Endometrial microvascular endothelial cells (primary cell): ENCODE measurements around the gene RAPGEF3. TPM values are rescaled to one million over a fixed set of nuclear protein-coding genes. Genes with fewer than 3 reads are reported as not detected.

Experiments used
- in situ Hi-C: cut with HindIII; loops from 2 replicates; pipeline ENCODE4 v1.10.0; 2017; ENCODE audit warnings: low sequenced_read_pairs, low pct_unique_long_range_greater_than_20kb; ENCODE audit errors: inconsistent ontology term
- total RNA-seq: library from RNA; depleted of rRNA; stranded (reverse); fragments of >200 nt; gene quantifications from one replicate; pipeline ENCODE4 v1.2.3, GENCODE V29; 2015; ENCODE audit errors: inconsistent ontology term

RAPGEF3 gene
- total RNA-seq, 1 donor from 2014 or later = 27.8 TPM

DNA sequence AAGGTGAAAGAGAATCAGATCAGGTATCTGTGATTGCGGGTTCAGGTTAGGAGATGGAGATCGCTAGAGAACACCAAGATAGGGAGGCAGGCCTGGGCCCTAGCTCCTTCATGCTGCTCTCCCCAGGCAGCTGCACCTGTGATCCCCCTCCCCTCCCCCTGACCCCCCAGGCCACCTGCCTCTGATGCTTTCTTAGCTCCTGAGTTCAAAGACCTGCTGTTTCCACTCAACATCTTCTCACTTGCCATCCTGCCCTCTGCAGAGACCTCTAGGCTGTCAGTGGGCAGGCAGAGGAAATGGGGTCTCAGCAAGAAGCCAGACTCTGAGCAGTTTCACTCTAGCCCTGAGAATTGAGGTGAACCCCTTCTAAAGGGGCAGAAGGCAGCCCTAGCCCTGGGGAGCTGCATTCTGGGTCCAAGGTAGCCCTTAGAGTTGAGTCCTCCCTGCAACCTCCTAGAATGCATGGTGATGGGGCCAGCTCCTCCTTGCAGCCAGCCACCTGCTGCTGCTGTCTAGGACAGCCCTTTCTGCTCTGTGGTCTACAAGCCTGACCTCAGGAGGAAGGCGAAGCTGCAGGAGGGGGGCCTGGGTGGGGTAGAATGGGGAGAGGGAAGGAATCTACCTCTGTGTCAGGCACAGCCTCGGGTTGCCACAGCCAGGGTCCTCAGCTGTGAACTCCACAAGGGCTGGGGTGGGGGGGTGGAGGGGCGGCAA lies 8.0 kb upstream of the RAPGEF3 start:
- in situ Hi-C loops = no loop called here

DNA sequence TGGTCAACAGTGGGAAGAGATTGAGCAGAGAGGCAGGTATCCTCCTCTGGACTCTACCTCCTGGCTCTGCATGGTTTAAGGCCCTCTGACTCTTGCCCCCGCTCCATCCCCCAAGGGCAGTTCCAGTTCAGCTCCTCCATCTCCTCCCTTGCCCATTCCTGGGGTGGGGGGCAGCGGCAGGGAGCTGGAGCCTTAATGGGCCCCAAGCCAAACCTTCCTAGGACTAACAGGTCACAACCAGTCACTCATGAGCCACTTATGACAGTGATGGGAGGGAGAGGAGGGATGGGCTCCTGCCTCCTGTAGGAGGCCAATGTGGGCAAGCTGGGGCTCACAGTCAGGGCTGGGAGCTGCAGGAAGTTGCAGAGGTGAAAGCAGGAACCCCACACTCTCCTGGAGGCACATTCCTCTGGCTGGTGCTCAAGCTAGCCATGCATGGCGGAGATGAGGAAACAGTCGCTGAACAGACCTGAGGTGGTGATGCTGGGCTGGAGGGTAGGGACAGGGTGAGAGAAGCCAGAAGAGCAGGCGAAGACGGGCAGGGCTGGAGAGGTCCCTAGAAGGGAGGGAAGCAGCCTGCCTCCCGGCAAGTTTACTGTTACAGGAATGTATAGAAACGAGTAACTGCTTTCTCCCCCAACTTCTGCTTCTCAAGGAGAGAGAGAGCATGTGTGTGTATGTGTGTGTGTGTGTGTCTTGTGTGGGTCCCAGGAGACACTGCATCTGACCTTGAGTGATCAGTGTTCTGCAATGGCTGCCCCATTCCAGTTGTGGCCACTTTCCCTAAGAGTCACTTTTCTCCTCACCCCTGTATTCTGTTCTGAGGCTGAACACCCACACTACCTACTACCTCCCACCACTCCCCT lies 5.0 kb upstream of the RAPGEF3 start:
- in situ Hi-C loops = no loop called here

DNA sequence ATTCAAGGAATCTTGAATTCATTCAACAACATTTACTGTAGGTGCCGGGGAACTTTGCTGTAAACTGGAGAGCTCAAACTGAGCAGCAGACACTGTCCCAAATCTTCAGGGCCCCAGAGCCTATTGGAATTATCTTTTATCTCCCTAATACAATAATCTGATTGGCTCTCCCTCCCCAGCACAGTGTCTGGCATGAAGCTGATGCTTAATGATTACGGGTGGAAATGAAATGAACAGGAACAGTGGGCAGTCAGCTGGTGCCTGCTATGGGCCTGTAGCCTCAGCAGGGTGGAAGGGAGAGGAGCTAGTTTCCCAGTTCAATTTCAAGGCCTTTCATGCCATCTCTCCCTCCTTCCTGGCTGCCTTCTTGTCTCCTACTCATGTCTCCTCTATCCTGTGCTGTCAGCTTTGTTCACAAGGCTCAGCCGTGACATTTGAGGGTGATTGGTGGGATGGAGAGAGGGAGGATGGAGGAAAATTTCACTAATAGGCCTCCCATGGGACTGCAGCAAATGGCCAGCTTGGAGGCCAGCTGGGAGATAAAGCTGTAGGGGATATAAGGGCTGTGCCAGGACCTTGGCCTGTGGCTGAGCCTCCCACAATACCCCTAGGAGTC lies 4.3 kb upstream of the RAPGEF3 start:
- in situ Hi-C loops = no loop called here

DNA sequence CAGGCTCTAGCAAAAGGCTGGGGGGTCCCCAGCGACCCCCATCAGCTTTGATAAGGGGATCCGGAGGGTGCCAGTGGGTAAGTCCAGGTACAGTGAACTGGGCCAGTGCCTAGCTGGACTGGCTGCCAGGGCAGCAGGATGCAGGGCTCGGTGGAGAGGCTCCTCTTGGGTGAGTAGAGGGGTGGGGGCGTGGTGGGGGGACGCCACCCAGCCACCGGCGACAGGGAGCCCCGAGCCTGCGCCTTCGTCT lies 171 bp downstream of the RAPGEF3 start:
- in situ Hi-C loops = no loop called here

DNA sequence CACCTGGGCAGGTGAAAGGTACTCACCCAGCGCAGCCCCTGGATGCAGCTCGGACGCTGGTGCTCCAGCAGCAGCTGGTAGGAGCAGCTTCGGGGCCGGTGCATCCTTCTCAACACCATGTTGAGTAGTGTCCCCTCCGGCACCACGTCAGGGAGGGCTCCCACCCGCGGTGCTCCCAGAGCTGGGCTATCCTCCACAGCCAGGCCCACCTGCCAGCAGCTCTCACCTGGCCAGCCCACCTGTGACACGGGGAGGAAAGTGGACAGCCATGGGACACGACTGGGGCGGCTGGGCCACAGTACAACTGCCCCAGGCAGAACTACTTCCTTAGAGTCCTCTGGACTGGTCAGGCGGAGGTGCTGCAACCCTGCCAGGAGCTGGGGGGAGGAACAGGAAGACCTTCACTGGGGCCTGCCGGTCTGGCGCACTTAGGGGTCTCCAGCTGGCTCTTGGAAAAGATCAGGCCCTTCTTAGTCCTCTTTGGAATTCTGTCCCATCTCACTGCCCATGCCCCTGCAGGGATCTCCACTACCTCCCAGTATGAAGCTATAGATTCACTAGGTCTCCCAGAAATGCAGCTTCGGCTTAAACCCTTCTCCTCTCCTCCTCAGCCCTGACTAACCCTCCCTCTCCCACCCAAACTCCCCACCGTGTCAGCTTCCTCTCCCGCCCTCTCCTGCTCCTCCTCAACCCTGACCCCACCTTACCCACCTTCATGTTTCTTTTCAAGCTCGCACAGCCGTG lies 668 bp downstream of the RAPGEF3 start:
- in situ Hi-C loops = no loop called here

DNA sequence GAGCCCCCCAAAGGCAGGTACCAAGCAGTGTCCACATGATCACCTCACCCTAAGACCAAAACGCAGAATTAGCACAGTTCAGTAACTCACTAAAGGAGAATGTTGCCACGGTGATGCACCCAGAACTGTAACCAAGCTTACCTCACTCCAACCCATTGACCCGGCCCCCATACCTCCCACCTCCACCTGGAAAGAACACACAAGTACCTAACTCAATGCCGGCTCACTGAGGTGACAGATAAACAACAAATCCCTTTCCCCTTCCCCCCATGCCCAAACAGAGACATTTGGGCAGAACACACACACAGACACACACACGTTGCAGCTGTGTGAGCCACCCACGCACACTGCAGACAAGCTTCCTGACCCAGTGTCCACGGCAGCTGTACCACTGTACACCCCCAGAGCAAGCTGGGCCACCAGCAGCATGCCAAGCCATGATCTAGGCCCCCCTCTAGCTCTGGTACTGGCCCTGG lies 1.3 kb downstream of the RAPGEF3 start:
- in situ Hi-C loops = no loop called here

DNA sequence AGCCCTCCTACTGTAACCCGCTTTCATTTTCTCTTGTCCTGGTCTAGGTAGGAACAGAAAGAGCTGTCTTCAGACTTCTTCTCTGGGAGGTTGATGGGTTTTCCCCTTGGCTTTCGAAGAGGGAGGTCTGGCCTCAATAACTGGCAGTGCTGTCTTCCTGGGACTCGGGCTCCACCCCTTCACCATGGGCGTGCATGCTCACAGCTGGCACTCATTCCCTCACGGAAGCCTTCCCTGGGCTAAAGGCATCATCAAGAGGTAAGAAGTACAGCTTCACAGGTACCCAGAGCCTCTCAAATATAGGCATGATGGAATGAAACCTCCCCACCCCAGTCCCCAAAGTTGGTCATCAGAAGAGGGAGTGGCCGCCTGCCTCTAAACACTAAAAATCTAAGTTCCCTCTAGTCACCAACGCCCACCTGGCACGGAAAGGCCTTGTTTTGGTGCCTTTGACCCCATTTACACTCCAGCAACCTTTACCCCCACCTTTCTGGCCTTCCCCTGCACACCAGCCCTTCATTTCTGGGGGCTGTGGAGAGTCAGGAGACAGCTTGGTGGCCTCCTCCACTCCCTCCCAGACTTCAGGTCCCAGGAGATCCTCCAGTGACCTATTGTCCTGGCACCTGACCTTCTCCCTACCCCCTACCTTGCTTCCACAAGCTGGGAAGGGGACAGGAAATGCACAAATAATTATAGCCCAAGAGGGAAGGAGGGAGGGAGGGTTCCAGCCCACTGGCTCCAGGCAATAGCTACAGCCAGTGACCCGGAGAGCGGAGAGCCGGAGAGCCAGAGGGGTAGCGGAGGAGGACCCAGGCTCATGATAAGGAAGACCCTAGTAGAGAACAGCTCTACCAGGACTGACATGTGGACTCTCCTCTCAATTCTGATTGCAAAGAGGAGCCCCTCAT lies 2.8 kb downstream of the RAPGEF3 start:
- in situ Hi-C loops = no loop called here

DNA sequence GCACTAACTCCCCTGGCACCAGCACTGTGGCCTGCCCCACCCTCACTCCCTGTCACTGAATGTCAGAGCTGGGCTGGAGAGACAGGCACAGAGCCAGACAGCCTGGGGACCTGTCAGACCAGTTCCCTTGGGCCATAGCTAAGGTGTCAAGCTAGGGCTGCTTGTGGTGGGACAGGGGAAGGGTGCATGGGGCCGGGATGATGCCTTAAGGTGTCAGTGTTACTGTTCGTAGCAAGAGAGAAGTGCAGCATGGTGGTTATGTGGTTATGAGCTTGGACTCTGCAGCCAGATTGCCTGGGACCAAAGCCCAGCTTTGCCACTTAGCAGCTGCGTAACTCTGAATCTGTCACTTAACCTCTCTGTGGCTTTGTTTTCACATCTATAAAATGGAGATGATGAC lies 3.8 kb downstream of the RAPGEF3 start:
- in situ Hi-C loops = no loop called here

DNA sequence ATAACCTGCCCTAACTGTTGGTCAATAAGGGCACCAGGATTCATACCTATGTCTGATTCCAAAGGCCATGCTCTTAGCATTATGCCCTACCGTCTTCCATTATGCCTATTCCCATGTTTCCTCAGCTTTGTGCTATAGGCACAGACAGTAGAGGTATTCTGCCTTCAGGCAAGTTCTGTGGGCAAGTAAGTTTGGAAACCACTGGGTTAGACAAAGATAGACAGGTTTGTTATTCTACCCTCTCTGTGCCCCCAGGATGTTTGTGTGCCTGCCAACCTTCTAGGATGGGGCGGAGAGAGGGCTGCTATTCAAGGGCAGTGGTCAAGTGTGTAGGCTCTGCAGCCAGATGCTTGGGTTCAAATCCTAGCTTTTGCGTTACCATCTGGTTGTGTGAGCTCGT lies 4.6 kb downstream of the RAPGEF3 start:
- in situ Hi-C loops = no loop called here

DNA sequence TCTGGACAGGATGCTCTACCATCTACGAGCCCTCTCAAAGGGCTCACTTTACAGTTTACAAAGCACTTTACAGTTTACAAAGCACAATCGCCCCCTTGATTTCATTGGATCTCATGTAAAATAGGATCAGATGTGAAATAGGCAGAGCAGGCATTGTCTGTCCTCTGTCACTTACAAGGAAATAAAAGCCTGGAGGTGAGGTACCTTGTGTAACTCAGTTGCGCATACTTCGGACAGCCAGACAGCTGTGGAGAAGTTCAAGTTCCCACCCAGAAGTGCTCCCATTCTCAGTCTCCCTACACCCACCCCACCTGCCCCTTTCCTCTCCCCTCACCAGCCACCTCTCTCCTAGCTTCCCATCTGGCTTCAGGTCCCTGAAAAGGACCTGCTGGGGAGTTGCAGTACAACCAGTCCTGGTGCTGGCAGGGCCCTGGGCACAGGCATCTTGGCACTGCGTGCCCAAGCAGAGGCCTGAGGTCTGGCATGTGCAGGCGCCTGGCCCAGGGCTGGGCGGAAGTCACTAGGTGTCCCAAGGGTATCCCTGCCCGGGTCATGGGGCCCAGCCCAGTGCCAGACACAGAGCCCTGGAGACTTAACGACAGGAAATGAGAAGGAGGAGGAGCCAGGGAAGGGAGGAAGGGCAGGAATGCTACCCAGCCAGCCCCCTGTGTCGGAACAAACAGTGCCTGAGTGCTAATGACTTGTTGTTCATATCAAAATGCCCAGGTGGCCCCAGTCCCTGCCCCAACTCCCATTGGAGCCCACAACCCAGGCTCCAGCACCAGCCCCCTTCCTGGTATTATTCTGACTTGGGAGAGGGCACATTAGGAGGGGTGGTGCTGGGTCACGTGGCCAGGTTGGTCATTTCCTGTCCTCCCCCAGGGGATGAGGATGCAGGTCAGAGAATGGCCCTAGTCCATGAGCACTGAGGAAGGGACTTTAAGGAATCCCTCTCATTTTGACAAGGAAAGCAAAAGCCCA lies 5.4 kb downstream of the RAPGEF3 start:
- in situ Hi-C loops = no loop called here

DNA sequence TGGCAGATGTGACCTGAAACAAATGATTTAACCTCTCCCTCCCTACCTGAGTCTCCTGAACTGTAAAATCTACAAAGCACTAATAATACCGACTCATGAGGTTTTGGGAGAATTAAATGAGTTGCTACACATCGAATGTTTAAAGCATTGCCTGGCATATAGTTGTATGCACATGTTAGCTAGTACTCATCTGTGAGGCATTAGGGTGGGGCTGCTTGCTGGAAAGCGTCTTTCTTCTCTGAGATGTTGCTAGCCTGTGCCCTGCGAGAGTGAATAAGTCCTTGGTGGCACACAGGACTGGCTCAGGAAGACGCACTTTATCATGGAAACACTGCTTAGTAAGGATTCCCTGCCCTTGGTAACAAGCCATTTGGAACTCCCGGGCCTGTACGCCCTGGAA lies 6.1 kb downstream of the RAPGEF3 start:
- in situ Hi-C loops = no loop called here

DNA sequence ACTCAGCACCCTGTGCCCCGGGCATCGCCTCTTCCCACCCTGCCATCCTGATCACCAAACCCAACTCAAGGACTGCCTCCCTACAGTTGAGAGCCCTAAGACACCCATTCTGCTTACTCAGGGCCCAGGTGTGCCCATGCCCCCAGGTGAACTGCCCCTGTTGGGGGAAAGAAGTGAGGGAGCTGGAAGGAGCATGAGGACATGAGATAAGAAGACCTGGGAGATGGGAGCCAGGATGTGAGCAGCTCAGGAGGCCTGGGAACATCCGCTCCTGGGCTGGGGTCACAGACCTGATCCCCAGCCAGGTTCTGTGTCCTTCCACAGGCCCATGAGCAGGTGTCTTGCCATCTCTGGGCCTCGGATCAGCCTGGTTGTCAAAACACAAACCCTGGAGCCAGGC lies 6.6 kb downstream of the RAPGEF3 start:
- in situ Hi-C loops = no loop called here

DNA sequence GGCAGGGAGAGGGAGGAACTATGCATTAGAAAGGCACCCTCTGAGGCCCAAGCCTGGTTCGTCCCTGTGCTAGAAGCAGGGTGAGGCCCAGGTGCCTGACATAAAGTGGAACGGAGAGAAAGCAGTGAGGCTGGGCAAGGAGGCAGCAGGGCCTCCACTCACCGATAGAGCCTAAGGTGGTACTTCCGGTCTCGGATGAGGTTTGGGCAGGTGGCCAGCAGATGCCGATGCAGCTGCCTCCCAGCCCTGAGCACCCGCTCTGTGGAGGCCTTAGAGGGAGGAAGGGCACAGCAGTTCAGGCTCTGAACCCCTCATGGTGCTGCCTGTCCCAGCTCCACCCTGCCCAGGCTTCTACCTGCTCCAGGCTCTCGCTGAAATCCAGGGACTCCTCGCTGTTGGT lies 7.1 kb downstream of the RAPGEF3 start:
- in situ Hi-C loops = no loop called here

DNA sequence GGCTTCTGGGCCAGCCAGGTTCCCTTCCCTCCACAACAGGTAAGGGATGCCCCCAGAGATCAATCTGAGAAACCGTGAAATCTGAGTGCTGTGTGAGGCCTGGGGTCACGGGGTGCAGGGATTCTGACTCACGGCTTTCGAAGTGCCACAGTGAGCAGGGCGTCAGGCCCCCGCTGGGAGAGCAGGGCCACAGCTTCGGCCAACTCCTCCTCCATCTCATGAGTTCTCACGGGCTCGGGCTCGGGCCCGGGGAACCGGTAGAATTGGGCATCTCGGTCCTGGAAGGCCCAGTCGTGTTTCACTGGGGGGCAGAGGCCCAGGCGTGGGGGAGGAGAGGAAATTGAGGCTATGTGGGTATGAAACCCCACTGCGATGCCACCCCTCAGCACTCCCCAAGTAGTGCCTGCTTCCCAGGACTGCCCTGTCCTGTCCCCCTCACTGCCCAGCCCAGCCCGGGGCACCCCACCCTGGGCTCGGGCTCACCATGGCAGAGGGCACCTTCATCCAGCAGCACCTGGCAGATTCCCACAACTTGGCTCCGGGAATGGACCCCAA lies 7.7 kb downstream of the RAPGEF3 start:
- in situ Hi-C loops = no loop called here

DNA sequence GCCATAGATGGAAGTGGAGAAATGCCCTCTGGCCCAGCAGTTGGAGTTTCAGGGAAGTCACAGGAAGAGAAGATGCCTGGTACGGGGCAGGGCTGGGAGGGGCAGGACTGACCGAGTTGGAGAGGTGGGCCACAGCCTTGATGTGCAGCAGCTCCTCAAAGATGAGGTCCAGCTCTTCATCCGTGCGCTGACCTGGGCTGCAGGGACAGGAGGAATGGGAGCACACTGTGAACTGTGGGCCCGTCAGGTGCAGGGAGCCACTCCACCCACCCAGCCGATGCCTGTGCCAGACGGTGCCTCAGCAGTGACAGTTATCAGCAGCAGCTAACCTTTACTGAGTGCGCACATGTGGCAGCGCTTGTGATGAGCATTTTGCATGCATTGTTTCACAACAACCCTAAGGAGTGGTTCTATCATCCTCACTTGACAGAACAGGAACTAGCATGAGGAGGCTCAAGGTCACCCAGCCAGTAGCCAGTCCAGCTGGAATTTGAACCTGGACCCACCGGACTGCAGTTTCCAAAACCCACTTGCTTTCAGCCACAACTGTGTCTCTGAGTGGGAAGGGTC lies 8.4 kb downstream of the RAPGEF3 start:
- in situ Hi-C loops = no loop called here

DNA sequence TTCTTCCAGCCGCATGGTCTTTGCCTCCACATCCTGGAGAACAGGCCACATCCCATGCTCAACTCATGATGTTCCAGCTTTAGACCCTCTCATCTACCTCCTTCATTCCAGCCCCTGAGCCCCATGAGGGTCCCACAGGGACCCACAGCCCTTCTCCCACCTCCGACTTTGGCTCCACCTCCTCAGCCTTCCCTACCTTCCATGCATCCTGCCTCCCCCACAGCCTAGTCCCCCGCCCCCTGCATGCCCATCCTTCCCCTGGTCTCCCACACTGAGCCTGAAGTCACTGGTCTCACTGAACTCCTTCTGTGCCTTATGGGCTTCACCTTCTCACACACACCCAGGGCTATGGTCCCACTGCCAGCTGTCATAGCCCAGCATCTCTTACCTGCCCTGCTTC lies 9.8 kb downstream of the RAPGEF3 start:
- in situ Hi-C loops = no loop called here

DNA sequence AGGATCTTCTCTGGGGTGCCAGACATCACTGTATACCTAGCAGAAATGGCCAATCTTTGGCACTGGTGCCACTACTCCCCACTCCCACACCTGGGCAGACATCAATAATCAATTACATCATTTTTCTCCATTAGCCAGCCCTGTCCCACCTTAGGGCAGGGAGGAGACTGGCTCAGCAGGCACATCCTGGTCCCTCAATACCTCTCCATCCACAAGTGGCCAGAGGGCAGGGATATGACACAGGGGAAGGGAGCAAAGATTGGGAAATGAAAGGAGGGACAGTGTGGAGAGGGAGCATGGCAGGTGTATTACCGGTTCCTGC lies 10.2 kb downstream of the RAPGEF3 start:
- in situ Hi-C loops = no loop called here
